A673 (cell line): ENCODE data around the gene SAMD3. TPM values are rescaled to one million over a fixed set of nuclear protein-coding genes. Genes with fewer than 3 reads are reported as not detected.

Source experiments
- BruUV-seq: library from RNA; stranded (reverse); fragments of 400-500 nt; replicated peaks from 2 replicates; lab custom pipeline; 2021; lab: Mats Ljungman, UMichigan
- CTCF ChIA-PET: fragments of 300-600 bp; sonication (Branson Sonifier 250); formaldehyde crosslinking; loops from one replicate; lab custom pipeline; 2022; ENCODE audit warnings: antibody characterized with exemption; lab: Charles Lee
- POLR2A ChIA-PET: fragments of 300-600 bp; sonication (Branson Sonifier 250); formaldehyde crosslinking; loops from one replicate; lab custom pipeline; 2022; ENCODE audit warnings: antibody characterized with exemption; ENCODE audit not compliant: low non-redundant PET; lab: Charles Lee
- DNase-seq: peaks from one replicate; pipeline ENCODE4 v3.0.0-alpha.2; 2015; ENCODE audit warnings: low spot score
- H3K27ac ChIP-seq: fragments of 200-600 bp; sonication (generic); 2 replicates; pipeline ENCODE4 v1.5.1; 2016; ENCODE audit warnings: mixed run types, low read depth, mild to moderate bottlenecking, mixed read lengths, antibody characterized with exemption, low read length; ENCODE audit not compliant: poor library complexity, severe bottlenecking
- H3K27me3 ChIP-seq: fragments of 200-600 bp; sonication (generic); replicated peaks from 2 replicates; pipeline ENCODE4 v1.6.1; 2017; ENCODE audit warnings: mixed run types, low read depth, mild to moderate bottlenecking, mixed read lengths, antibody characterized with exemption, low read length; ENCODE audit not compliant: insufficient read depth, poor library complexity
- H3K36me3 ChIP-seq: fragments of 200-600 bp; sonication (generic); 2 replicates; pipeline ENCODE4 v1.6.1; 2016; ENCODE audit warnings: mixed run types, mild to moderate bottlenecking, mixed read lengths, antibody characterized with exemption, low read length; ENCODE audit not compliant: insufficient read depth, poor library complexity, severe bottlenecking
- H3K4me1 ChIP-seq: fragments of 200-600 bp; sonication (generic); 2 replicates; pipeline ENCODE4 v1.6.1; 2017; ENCODE audit warnings: mixed run types, mild to moderate bottlenecking, mixed read lengths, antibody characterized with exemption, low read length; ENCODE audit not compliant: insufficient read depth, poor library complexity, severe bottlenecking
- H3K4me3 ChIP-seq: fragments of 200-600 bp; sonication (generic); 2 replicates; pipeline ENCODE4 v1.5.1; 2016; ENCODE audit warnings: low read depth, mixed run types, mild to moderate bottlenecking, mixed read lengths, low read length; ENCODE audit not compliant: poor library complexity, severe bottlenecking
- H3K9me3 ChIP-seq: fragments of 200-600 bp; sonication (generic); 2 replicates; pipeline ENCODE4 v1.6.1; 2016; ENCODE audit warnings: mixed run types, low read depth, mild to moderate bottlenecking, mixed read lengths, antibody characterized with exemption, low read length; ENCODE audit not compliant: poor library complexity, severe bottlenecking
- EZH2 ChIP-seq: fragments of 200-600 bp; sonication (generic); IDR thresholded peaks from 2 replicates; pipeline ENCODE4 v1.6.1; 2017; ENCODE audit warnings: borderline replicate concordance, low read depth, mild to moderate bottlenecking, mixed read lengths, antibody characterized with exemption, low read length; ENCODE audit not compliant: poor library complexity, severe bottlenecking
- intact Hi-C: fragments of 100-400 bp; cut with micrococcal nuclease; formaldehyde crosslinking; loops from one replicate; pipeline ENCODE4 v1.10.0; 2022; ENCODE audit not compliant: unreplicated experiment
- total RNA-seq: library from RNA; stranded (reverse); gene quantifications from 2 replicates; pipeline ENCODE4 v1.2.3, GENCODE V29; 2021
- TF ChIP-seq, protein P1 (sequence below): fragments of 300-800, 200-600 bp; sonication (generic); conservative IDR thresholded peaks from 2 replicates; pipeline ENCODE4 v1.5.1; 2017; ENCODE audit warnings: low read depth, mild to moderate bottlenecking, antibody characterized with exemption, low read length, moderate library complexity, mixed read lengths

The SAMD3 gene
- total RNA-seq, 1 experiment from 2014 or later: not detected

DNA sequence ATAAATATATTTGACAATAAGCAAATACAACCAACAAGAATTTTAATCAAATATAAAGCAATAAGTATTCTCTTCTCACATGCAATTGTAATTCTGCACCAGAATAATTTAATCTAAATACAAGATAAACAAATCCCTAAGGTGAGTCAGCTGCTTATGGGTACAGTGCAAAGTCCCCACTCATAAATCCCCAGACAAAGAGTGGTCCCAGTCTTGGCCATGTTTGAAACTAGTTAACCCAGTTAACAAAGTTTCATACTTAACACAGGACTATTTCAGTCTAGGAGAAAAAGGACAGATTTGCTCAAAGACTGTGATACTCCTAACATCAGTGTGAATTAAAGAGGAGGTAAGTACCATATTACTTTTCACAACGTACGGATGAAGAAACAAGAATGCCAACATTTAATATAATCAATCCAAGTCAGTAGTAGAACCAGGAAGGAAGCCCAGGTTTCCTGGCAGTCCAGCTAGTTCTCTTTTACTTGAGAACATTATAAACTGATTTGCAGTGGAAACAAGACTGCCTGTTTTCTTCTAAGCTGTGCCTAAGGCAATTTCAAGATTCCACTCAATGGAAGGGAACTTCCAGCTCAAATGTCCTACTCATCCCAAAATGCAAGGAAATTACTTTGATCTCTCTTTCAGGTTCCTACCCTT is 10.4 kb downstream of the SAMD3 start:
- Histone ChIP-seq H3K36me3 (no peaks in the 10 kb centered on the region), H3K27me3 (peaks cover 9% of the 10 kb centered on the region), H3K9me3 (no peaks in the 10 kb centered on the region), H3K4me1 (no peaks in the 10 kb centered on the region), H3K4me3 (no peak overlapping the region), H3K27ac (no peak overlapping the region)
- TF ChIP-seq EZH2: no peak
- TF ChIP-seq, protein P1, sequence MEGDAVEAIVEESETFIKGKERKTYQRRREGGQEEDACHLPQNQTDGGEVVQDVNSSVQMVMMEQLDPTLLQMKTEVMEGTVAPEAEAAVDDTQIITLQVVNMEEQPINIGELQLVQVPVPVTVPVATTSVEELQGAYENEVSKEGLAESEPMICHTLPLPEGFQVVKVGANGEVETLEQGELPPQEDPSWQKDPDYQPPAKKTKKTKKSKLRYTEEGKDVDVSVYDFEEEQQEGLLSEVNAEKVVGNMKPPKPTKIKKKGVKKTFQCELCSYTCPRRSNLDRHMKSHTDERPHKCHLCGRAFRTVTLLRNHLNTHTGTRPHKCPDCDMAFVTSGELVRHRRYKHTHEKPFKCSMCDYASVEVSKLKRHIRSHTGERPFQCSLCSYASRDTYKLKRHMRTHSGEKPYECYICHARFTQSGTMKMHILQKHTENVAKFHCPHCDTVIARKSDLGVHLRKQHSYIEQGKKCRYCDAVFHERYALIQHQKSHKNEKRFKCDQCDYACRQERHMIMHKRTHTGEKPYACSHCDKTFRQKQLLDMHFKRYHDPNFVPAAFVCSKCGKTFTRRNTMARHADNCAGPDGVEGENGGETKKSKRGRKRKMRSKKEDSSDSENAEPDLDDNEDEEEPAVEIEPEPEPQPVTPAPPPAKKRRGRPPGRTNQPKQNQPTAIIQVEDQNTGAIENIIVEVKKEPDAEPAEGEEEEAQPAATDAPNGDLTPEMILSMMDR: no peak
- BruUV-seq: no TSS peak
- no peak for DNase-seq
- ChIA-PET POLR2A (no interaction called here), CTCF (no interaction called here)
- intact Hi-C loops: no loop called here

DNA sequence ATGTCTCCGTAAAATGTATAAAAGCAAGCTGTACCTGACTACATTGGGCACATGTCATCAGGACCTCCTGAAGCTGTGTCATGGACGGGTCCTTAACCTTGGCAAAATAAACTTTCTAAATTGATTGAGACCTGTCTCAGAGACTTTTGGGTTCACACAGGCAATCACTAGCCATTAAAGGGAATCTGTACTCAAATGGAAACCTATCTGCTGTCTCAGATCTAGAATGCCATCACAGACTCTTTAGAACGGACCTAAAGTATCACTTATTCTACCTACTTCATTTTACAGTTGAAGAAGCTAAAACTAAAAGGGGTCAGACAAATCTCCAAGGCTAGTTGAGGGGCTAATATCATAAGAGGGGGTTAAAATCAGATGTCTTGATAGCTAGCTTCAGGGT is 11.1 kb downstream of the SAMD3 start:
- no TSS peak for BruUV-seq
- intact Hi-C loops: no loop called here
- TF ChIP-seq, protein P1: no peak
- TF ChIP-seq EZH2: no peak
- Histone ChIP-seq H3K4me1 (no peaks in the 10 kb centered on the region), H3K4me3 (no peak overlapping the region), H3K9me3 (no peaks in the 10 kb centered on the region), H3K27ac (no peak overlapping the region), H3K27me3 (peaks cover 6% of the 10 kb centered on the region), H3K36me3 (no peaks in the 10 kb centered on the region)
- DNase-seq: no peak
- ChIA-PET POLR2A (no interaction called here), CTCF (no interaction called here)

DNA sequence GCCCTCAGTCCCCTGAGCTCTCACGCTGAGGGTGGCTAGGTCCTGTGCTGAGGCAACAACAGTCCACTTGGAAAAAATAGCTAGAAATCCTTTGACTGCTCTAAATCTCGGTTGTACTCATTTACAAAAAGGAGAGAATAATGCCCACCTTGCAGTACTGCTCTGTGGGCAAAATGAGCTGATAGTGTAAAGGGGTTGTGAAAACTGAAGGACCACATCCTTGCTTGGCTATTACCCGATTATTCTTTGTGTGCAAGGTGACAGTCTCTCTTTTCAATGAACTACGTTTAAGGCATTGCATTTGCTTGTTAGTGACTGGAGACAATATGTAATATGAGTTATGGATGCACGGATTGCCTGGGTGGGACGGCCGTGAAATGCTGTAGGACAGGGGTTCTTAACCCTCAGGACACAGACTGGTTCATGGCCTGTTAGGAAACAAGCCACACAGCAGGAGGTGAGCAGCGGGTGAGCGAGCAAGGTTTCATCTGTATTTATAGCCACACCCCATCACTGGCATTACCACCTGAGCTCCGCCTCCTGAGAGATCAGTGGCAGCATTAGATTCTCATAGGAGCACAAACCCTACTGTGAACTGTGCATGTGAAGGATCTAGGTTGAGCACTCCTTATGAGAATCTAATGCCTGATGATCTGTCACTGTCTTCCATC is 14.6 kb downstream of the SAMD3 start:
- POLR2A ChIA-PET: no interaction called here
- Histone ChIP-seq H3K4me1 (no peaks in the 10 kb centered on the region), H3K36me3 (no peaks in the 10 kb centered on the region), H3K9me3 (no peaks in the 10 kb centered on the region), H3K27ac (no peak overlapping the region), H3K4me3 (no peak overlapping the region), H3K27me3 (no peaks in the 10 kb centered on the region)
- no peak for TF ChIP-seq EZH2
- TF ChIP-seq, protein P1: no peak
- CTCF ChIA-PET: no interaction called here
- no peak for DNase-seq
- no TSS peak for BruUV-seq
- intact Hi-C loops: no loop called here
